Muscle of leg (tissue), 11 donors: ENCODE results near the gene CGB8. TPM values are rescaled to one million over a fixed set of nuclear protein-coding genes. Genes with fewer than 3 reads are reported as not detected.
"Not testable (repeated sequence)": the region's sequence is repeated elsewhere in the genome, so short reads cannot be mapped to it uniquely, and the experiment has no call there.

Experiments
- DNase-seq: peaks from one replicate; pipeline ENCODE4 v3.0.0; 2013
- H3K27ac ChIP-seq: one replicate; pipeline ENCODE4 v1.5.1; 2013; ENCODE audit warnings: mild to moderate bottlenecking, low read length, control low read depth
- H3K27me3 ChIP-seq: one replicate; pipeline ENCODE4 v1.6.1; 2013; ENCODE audit warnings: low read length; ENCODE audit not compliant: control insufficient read depth, insufficient read depth
- H3K36me3 ChIP-seq: one replicate; pipeline ENCODE4 v1.6.1; 2013; ENCODE audit warnings: low read length; ENCODE audit not compliant: control insufficient read depth, insufficient read depth
- H3K4me1 ChIP-seq: one replicate; pipeline ENCODE4 v1.6.1; 2013; ENCODE audit warnings: low read length; ENCODE audit not compliant: control insufficient read depth, insufficient read depth
- H3K4me3 ChIP-seq: one replicate; pipeline ENCODE4 v1.5.1; 2013; ENCODE audit warnings: low read length, control low read depth
- H3K9me3 ChIP-seq: replicated peaks from 2 replicates; pipeline ENCODE4 v1.6.1; 2013; ENCODE audit warnings: low read depth, low read length; ENCODE audit not compliant: control insufficient read depth
- WGBS: methylation state at CpG from one replicate; pipeline ENCODE4 v1.1.5; 2013; ENCODE audit warnings: missing lambda C conversion rate; ENCODE audit not compliant: insufficient coverage; 5-methylcytosine and 5-hydroxymethylcytosine counted together
- polyA plus RNA-seq, 8 donors: library from polyadenylated mRNA; unstranded; fragments of 120-200 nt; gene quantifications; one replicate each; pipeline versions ENCODE4 v1.2.1 to v1.2.3, GENCODE V29; 2013; ENCODE audit warnings: inconsistent platforms in 1 of 8, low replicate concordance in 1 of 8; ENCODE audit not compliant: insufficient read length in 8 of 8, insufficient read depth in 1 of 8
- total RNA-seq: library from RNA; stranded (reverse); fragments of 120-200 nt; gene quantifications from one replicate; pipeline ENCODE4 v1.2.4, GENCODE V29; 2013

The CGB8 gene
- total and polyA plus RNA-seq, 9 donors = 0.20 to 0.58 (median 0.27) TPM; not detected in 4

DNA sequence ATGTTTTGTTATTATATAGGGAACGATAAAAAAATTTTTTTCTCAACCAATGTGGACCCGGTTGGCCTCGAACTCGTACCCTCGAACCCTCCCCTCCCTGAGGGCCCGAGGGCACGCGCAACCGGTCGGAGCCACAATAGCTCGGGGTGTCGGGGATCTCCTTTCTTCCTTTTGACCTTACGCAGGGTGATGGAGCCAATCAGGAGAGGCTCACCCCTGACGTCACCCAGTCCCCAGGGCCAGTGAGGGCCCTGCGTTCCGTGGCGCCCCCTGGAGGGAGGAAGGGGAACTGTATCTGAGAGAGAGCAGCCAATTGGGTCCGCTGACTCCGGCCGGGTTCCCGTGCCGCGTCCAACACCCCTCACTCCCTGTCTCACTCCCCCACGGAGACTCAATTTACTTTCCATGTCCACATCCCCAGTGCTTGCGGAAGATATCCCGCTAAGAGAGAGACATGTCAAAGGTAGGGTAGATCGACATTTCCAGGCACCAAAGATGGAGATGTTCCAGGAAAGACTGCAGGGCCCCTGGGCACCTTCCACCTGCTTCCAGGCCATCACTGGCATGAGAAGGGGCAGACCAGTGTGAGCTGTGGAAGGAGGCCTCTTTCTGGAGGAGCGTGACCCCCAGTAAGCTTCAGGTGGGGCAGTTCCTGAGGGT, 17.1 kb downstream of the CGB8 start, which contains the start of gene CGB2:
Gene CGB2 (plus strand): TSS at position 249 of the 660 bp plus-strand sequence. CDS start 206 bp downstream, at position 455.
- DNase-seq, H3K27ac ChIP-seq, H3K27me3 ChIP-seq, H3K4me1 ChIP-seq, H3K4me3 ChIP-seq, H3K36me3 ChIP-seq, H3K9me3 ChIP-seq: not testable (repeated sequence)
- WGBS = 41% methylated on average over 7 of the region's 28 CpGs

DNA sequence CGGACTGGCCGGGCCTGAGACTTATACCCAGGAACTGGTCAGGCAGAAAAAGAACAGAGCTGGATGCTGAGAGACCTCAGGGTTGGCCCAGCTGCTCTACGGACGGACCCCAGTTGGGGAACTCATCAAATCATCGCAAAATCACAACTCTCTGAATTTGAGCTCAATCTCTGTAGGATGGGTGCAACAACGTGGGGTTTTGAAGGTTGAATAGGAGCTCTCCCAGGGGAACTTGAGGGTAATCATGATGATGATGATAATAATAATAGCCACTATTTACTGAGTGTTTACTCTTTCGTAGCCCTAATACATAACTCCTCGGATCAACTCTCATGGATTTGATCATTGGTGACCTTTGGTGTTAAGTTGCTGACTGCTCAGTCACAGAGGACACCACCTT, 18.6 kb downstream of the CGB8 start:
- no CpG with 5 or more reads among the region's 8 CpGs for WGBS
- not testable (repeated sequence) for H3K4me1 ChIP-seq, H3K4me3 ChIP-seq, H3K9me3 ChIP-seq, DNase-seq, H3K27me3 ChIP-seq, H3K36me3 ChIP-seq, H3K27ac ChIP-seq

DNA sequence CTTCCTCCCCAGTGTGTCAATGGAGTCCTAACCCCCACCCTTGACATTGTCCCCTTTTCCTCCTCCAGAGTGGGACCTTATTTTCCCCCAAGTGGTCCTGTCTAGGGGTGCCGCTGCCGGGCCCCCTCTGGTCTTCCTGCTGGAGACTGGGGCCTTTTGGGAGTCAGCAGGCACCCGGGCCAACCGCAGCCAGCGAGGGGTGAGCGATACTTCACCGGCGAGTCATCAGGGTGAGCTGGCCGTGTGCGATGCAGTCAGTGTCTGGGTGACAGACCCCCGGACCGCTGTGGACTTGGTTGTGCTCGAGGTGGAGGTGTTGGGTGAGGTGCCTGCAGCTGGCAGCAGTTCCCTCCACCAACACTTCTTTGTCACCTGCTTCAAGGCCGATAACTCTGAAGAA, 19.2 kb downstream of the CGB8 start:
- DNase-seq, H3K4me1 ChIP-seq, H3K27ac ChIP-seq, H3K27me3 ChIP-seq, H3K4me3 ChIP-seq, H3K36me3 ChIP-seq, H3K9me3 ChIP-seq: not testable (repeated sequence)
- no CpG with 5 or more reads among the region's 14 CpGs for WGBS

DNA sequence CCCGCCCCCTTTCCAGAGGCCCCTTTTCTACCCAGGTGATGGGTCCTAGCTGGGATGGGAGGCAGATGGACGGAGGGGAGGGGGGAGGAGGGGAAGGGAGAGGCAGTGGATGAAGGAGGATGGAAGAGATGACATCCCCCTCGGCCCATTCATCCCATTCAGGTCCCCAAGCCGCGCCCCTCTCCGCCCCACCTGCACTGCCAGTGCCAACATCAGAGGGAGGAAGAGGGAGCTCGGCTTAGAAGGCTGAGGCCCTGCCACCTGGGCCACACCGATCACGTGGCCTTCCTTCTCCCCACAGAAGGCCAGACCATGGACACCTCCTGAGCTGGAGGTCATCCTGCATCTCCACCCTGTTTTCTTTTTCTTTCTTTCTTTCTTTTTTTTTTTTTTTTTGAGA, 20.2 kb downstream of the CGB8 start:
- not testable (repeated sequence) for H3K27ac ChIP-seq, H3K4me3 ChIP-seq, H3K9me3 ChIP-seq, H3K27me3 ChIP-seq, H3K4me1 ChIP-seq, DNase-seq, H3K36me3 ChIP-seq
- no CpG with 5 or more reads among the region's 9 CpGs for WGBS

DNA sequence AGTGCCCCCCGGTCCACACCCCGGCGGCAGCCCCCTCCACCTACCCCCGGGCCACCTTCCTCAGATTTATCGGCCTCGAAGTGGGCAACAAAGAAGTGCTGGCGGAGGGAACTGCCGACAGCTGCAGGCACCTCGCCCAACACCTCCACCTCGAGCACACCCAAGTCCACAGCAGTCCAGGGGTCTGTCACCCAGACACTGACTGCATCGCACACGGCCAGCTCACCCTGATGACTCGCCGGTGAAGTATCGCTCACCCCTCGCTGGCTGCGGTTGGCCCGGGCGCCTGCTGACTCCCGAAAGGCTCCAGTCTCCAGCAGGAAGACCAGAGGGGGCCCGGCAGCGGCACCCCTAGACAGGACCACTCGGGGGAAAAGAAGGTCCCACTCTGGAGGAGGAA, 23.3 kb downstream of the CGB8 start:
- not testable (repeated sequence) for H3K36me3 ChIP-seq, H3K9me3 ChIP-seq, H3K27ac ChIP-seq, H3K4me1 ChIP-seq, H3K4me3 ChIP-seq, DNase-seq
- peaks cover 11% of the 10 kb centered on the region for H3K27me3 ChIP-seq
- 84% methylated on average over 8 of the region's 23 CpGs for WGBS

DNA sequence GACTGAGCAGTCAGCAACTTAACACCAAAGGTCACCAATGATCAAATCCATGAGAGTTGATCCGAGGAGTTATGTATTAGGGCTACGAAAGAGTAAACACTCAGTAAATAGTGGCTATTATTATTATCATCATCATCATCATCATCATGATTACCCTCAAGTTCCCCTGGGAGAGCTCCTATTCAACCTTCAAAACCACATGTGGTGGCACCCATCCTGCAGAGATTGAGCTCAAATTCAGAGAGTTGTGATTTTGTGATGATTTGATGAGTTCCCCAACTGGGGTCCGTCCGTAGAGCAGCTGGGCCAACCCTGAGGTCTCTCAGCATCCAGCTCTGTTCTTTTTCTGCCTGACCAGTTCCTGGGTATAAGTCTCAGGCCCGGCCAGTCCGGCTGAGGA, 23.8 kb downstream of the CGB8 start:
- no CpG with 5 or more reads among the region's 6 CpGs for WGBS
- not testable (repeated sequence) for H3K4me1 ChIP-seq, H3K4me3 ChIP-seq, H3K9me3 ChIP-seq, DNase-seq, H3K36me3 ChIP-seq, H3K27ac ChIP-seq
- peaks cover 16% of the 10 kb centered on the region for H3K27me3 ChIP-seq

DNA sequence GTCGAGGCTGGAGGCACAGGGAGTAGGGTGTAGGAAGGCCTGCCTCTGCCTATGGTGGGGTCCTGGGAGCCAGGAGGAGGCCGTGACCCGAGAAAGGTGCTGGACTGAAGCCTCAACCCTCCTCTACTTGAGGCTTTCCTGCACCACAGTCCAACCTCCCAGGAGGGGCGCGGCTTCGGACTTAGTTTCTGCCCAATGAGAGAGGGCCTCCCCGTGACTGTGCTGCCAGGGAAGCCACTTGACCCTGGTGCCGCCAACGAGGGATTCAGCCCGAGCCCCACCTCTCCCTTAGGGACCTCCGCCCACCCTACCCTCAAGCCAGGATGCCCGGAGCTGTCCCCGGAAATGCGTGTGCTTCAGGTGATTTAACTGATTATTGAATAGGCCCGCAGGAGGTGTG, 24.7 kb downstream of the CGB8 start, which contains the start of gene CGB3:
Gene CGB3 (minus strand): TSS at position 101 of the 400 bp plus-strand sequence. CDS start 362 bp downstream, outside the sequence.
- H3K4me3 ChIP-seq, H3K4me1 ChIP-seq, H3K36me3 ChIP-seq, DNase-seq, H3K27ac ChIP-seq, H3K9me3 ChIP-seq: not testable (repeated sequence)
- H3K27me3 ChIP-seq = peaks cover 25% of the 10 kb centered on the region
- WGBS = no CpG with 5 or more reads among the region's 15 CpGs

DNA sequence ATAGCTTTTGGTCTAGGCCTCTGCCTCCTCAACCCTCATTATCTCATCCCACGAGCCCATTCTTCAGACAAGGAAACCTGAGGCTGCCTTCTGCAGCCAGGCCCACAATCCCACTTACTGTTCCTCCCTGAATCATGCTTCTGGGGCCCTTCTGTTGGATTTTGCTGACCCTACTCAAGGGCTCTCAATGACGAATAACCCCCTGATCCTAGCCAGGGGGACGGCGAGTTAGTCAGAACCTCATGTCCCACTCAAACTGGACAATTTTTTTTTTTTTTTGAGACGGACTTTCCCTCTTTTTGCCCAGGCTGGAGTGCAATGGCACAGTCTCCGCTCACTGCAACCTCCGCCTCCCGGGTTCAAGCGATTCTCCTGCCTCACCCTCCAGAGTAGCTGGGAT, 26.8 kb downstream of the CGB8 start:
- no peak overlapping the region for H3K27ac ChIP-seq
- H3K4me1 ChIP-seq = peaks cover 21% of the 10 kb centered on the region
- 88% methylated on average over 4 of the region's 9 CpGs for WGBS
- H3K36me3 ChIP-seq = no peaks in the 10 kb centered on the region
- no peak overlapping the region for H3K4me3 ChIP-seq
- H3K27me3 ChIP-seq = peaks cover 45% of the 10 kb centered on the region
- no peak for DNase-seq
- no peaks in the 10 kb centered on the region for H3K9me3 ChIP-seq

DNA sequence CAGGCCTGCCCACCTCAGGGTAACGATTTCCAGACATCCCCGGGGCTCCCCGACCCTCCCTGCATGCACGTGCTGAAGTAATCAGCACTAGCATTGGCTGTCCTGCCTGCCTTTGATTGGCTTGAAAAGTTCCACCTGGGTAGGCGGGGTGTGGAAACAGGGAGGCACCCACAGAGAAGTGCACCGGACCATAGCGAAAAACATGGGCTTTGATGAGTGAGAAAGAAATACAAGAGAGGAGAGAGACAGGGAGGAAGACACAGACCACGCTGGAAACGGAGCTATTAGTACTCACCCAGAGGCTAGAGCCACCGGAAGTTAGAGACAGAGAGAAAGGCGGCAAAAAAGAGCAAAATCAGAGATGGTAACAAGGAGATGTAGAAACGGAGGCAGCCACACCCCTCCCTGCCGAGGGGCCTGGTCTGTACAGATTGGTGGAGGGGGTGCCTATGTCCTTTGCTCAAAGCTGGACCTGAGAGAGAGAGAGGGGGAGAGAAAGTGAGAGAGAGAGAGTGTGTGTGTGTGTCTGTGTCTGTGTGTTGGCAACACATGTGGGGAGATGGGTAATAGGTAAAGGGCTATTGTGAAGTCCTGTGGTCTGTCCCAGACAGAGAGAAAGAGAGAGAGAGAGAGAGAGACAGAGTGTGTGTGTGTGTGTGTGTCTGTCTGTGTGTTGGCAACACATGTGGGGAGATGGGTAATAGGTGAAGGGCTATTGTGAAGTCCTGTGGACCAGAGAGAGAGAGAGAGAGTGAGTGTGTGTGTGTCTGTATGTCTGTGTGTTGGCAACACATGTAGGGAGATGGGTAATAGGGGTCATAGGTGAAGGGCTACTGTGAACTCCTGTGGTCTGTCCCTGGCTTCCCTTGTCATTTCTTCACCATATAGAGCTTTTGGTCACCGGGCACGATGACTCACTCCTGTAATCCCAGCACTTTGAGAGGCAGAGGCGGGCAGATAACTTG, 27.7 kb downstream of the CGB8 start:
- H3K36me3 ChIP-seq = peaks cover under 1% of the 10 kb centered on the region
- H3K4me3 ChIP-seq = no peak overlapping the region
- no peak for DNase-seq
- 28% methylated on average over 15 of the region's 16 CpGs for WGBS
- H3K27ac ChIP-seq = no peak overlapping the region
- H3K27me3 ChIP-seq = peaks cover 47% of the 10 kb centered on the region
- H3K4me1 ChIP-seq = peaks cover 21% of the 10 kb centered on the region
- no peaks in the 10 kb centered on the region for H3K9me3 ChIP-seq

DNA sequence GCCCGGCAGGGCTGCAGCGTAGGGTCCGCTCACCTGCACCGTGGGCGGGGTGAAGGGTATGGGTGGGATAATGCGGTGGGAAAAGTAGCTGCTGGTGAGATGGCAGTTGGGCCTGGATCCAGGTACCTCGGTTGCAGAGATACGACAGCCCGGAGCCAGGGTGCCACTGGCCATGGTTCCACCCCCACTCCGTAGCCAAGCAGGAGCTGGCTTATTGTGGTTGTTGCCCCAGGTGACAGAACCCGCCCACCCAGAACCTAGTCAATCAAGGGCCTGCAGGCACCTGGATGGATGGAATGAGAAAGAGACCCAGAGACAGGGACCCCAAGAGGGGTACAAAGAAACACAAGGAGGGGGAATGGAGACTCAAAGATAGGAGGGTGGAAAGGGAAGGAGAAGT, 28.6 kb downstream of the CGB8 start:
- Histone ChIP-seq H3K27me3 (peaks cover 47% of the 10 kb centered on the region), H3K36me3 (peaks cover 9% of the 10 kb centered on the region), H3K4me1 (peaks cover 21% of the 10 kb centered on the region), H3K27ac (no peak overlapping the region), H3K4me3 (no peak overlapping the region), H3K9me3 (no peaks in the 10 kb centered on the region)
- 69% methylated on average over 5 of the region's 11 CpGs for WGBS
- DNase-seq = no peak
